NCI-H2227 (cell line): ENCODE data around the gene COX19.

Source experiments
- DNase-seq: peaks from one replicate; lab custom pipeline; 2025; ENCODE audit not compliant: unreplicated experiment; lab: John Stamatoyannopoulos, UW

COX19 gene

GRCh38 chr7:992709-993607, 17.6 kb upstream of the COX19 start:
- DNase-seq = peak; percentile 93

GRCh38 chr7:991729-992656, 16.6 kb upstream of the COX19 start:
- DNase-seq = no peak

- DNase-seq = no peak
Measured at GRCh38 chr7:990933-991728, 15.8 kb upstream of the COX19 start.

GRCh38 chr7:990352-990932, 15.1 kb upstream of the COX19 start:
- DNase-seq = no peak

GRCh38 chr7:988963-989529, 13.7 kb upstream of the COX19 start:
- no peak for DNase-seq

- DNase-seq = no peak
Measured at GRCh38 chr7:988426-988911, 13.1 kb upstream of the COX19 start.

GRCh38 chr7:987909-988308, 12.6 kb upstream of the COX19 start:
- no peak for DNase-seq

- no peak for DNase-seq
Measured at GRCh38 chr7:986766-987751, 11.7 kb upstream of the COX19 start.

GRCh38 chr7:985915-986741, 10.8 kb upstream of the COX19 start:
- DNase-seq = no peak

GRCh38 chr7:985127-985416, 9.7 kb upstream of the COX19 start:
- no peak for DNase-seq

GRCh38 chr7:984361-985126, 9.2 kb upstream of the COX19 start:
- DNase-seq = no peak

GRCh38 chr7:983616-984071, 8.3 kb upstream of the COX19 start:
- DNase-seq = no peak

- DNase-seq = no peak
Measured at GRCh38 chr7:983004-983615, 7.8 kb upstream of the COX19 start, which contains the start of gene CYP2W1. Gene CYP2W1 (plus strand): TSS chr7:983181. CDS start chr7:983212, 31 bp downstream.

- DNase-seq = no peak
Measured at GRCh38 chr7:982511-983003, 7.2 kb upstream of the COX19 start.

- no peak for DNase-seq
Measured at GRCh38 chr7:981793-982510, 6.6 kb upstream of the COX19 start.

- no peak for DNase-seq
Measured at GRCh38 chr7:979886-980571, 4.7 kb upstream of the COX19 start.
